OCI-LY1 (cell line): ENCODE measurements around the gene ZFX.

ENCODE experiments used
- H2AFZ ChIP-seq: fragments of 200-600 bp; sonication (generic), shearing (Covaris generic); 2 replicates; pipeline ENCODE4 v1.6.0; 2014; ENCODE audit warnings: antibody characterized with exemption, mild to moderate bottlenecking, low read length
- H3F3A ChIP-seq: fragments of 200-600 bp; sonication (generic), shearing (Covaris generic); 2 replicates; pipeline ENCODE4 v1.6.0; 2014; ENCODE audit warnings: mild to moderate bottlenecking, antibody characterized with exemption, low read length, moderate library complexity; ENCODE audit not compliant: insufficient read depth
- H3K27ac ChIP-seq: fragments of 200-600 bp; sonication (generic); 2 replicates; pipeline ENCODE4 v1.5.1; 2014; ENCODE audit warnings: low read length, mixed run types, mild to moderate bottlenecking, low read depth; ENCODE audit not compliant: poor library complexity, severe bottlenecking
- H3K27me3 ChIP-seq: fragments of 200-600 bp; sonication (generic); 2 replicates; pipeline ENCODE4 v1.6.0; 2014; ENCODE audit warnings: antibody characterized with exemption, mild to moderate bottlenecking, low read length, moderate library complexity; ENCODE audit not compliant: insufficient read depth
- H3K36me3 ChIP-seq: fragments of 200-600 bp; sonication (generic); 2 replicates; pipeline ENCODE4 v1.6.1; 2014; ENCODE audit warnings: mild to moderate bottlenecking, antibody characterized with exemption, low read length, moderate library complexity, mixed read lengths; ENCODE audit not compliant: insufficient read depth
- H3K4me1 ChIP-seq: fragments of 200-600 bp; sonication (generic); 2 replicates; pipeline ENCODE4 v1.5.1; 2014; ENCODE audit warnings: mild to moderate bottlenecking, low read length, moderate library complexity; ENCODE audit not compliant: insufficient read depth, severe bottlenecking
- H3K4me2 ChIP-seq: fragments of 200-600 bp; sonication (generic), shearing (Covaris generic); 2 replicates; pipeline ENCODE4 v1.6.1; 2014; ENCODE audit warnings: low read length
- H3K4me3 ChIP-seq: fragments of 200-600 bp; sonication (generic); 2 replicates; pipeline ENCODE4 v1.5.1; 2014; ENCODE audit warnings: low read length, low read depth, mild to moderate bottlenecking, mixed read lengths; ENCODE audit not compliant: poor library complexity, severe bottlenecking
- H3K79me2 ChIP-seq: fragments of 200-600 bp; shearing (Covaris generic); 2 replicates; pipeline ENCODE4 v1.6.1; 2016; ENCODE audit warnings: mixed run types, low read length, mixed read lengths; ENCODE audit not compliant: insufficient read depth
- H3K9ac ChIP-seq: fragments of 200-600 bp; sonication (generic), shearing (Covaris generic); 2 replicates; pipeline ENCODE4 v1.6.1; 2014; ENCODE audit warnings: mild to moderate bottlenecking, low read length, mixed read lengths
- H3K9me2 ChIP-seq: fragments of 200-600 bp; sonication (generic), shearing (Covaris generic); 2 replicates; pipeline ENCODE4 v1.6.1; 2014; ENCODE audit warnings: low read depth, mild to moderate bottlenecking, low read length, mixed read lengths
- H3K9me3 ChIP-seq: fragments of 200-600 bp; shearing (Covaris generic); 2 replicates; pipeline ENCODE4 v1.6.1; 2014; ENCODE audit warnings: low read length, mixed read lengths
- H4K20me1 ChIP-seq: fragments of 200-600 bp; sonication (generic), shearing (Covaris generic); 2 replicates; pipeline ENCODE4 v1.6.0; 2016; ENCODE audit warnings: mild to moderate bottlenecking, low read length; ENCODE audit not compliant: insufficient read depth
- CTCF ChIP-seq: fragments of 200-600 bp; sonication (generic), shearing (Covaris generic); IDR thresholded peaks from 2 replicates; pipeline ENCODE4 v1.5.1; 2017; ENCODE audit warnings: mild to moderate bottlenecking, antibody characterized with exemption, low read length, moderate library complexity, mixed read lengths
- EZH2 ChIP-seq: fragments of 200-600 bp; sonication (generic), shearing (Covaris generic); IDR thresholded peaks from 2 replicates; pipeline ENCODE4 v1.8.0; 2017; ENCODE audit warnings: borderline replicate concordance, mixed run types, mild to moderate bottlenecking, antibody characterized with exemption, low read length, moderate library complexity, mixed read lengths

ZFX gene

GRCh38 chrX:24117258-24117657 is 32.3 kb upstream of the ZFX start:
- H4K20me1 ChIP-seq, result no peaks in the 10 kb centered on the region

GRCh38 chrX:24124244-24124799 is 25.2 kb upstream of the ZFX start:
- Histone ChIP-seq H3K79me2 (no peaks in the 10 kb centered on the region), H3K27ac (no peak overlapping the region), H4K20me1 (no peaks in the 10 kb centered on the region), H3K9ac (no peak overlapping the region), H2AFZ (no peak overlapping the region), H3K9me3 (no peaks in the 10 kb centered on the region), H3K27me3 (no peaks in the 10 kb centered on the region), H3K9me2 (no peaks in the 10 kb centered on the region), H3K4me1 (no peaks in the 10 kb centered on the region), H3K4me2 (no peak overlapping the region), H3K36me3 (no peaks in the 10 kb centered on the region), H3F3A (no peaks in the 10 kb centered on the region), H3K4me3 (no peak overlapping the region)
- TF ChIP-seq CTCF (no peak), EZH2 (no peak)

More at GRCh38 chrX:24117258-24117657, 32.3 kb upstream of the ZFX start:
- no peaks in the 10 kb centered on the region for H3K79me2 ChIP-seq
- H3K9me3 ChIP-seq, result no peaks in the 10 kb centered on the region
- H3K9ac ChIP-seq, result no peak overlapping the region
- H2AFZ ChIP-seq, result no peak overlapping the region
- H3K4me2 ChIP-seq, result no peak overlapping the region
- TF ChIP-seq CTCF (no peak), EZH2 (no peak)
- no peaks in the 10 kb centered on the region for H3K4me1 ChIP-seq
- H3K36me3 ChIP-seq, result no peaks in the 10 kb centered on the region
- H3K27me3 ChIP-seq, result no peaks in the 10 kb centered on the region
- H3K9me2 ChIP-seq, result no peaks in the 10 kb centered on the region
- H3K4me3 ChIP-seq, result no peak overlapping the region
- no peaks in the 10 kb centered on the region for H3F3A ChIP-seq
- no peak overlapping the region for H3K27ac ChIP-seq

GRCh38 chrX:24125028-24125612 is 24.4 kb upstream of the ZFX start:
- Histone ChIP-seq H3K4me2 (no peak overlapping the region), H2AFZ (no peak overlapping the region), H3K27ac (no peak overlapping the region), H3F3A (no peaks in the 10 kb centered on the region), H3K4me3 (no peak overlapping the region), H3K9ac (no peak overlapping the region), H4K20me1 (no peaks in the 10 kb centered on the region), H3K79me2 (no peaks in the 10 kb centered on the region), H3K9me2 (no peaks in the 10 kb centered on the region), H3K36me3 (no peaks in the 10 kb centered on the region), H3K4me1 (no peaks in the 10 kb centered on the region), H3K9me3 (no peaks in the 10 kb centered on the region), H3K27me3 (no peaks in the 10 kb centered on the region)
- TF ChIP-seq EZH2 (no peak), CTCF (no peak)
